Ishikawa (cell line): ENCODE data around the gene FAM168A.

ENCODE experiments used
- EP300 ChIP-seq: IDR thresholded peaks from 2 replicates; pipeline ENCODE4 v1.6.1; 2012; ENCODE audit warnings: borderline replicate concordance
- RAD21 ChIP-seq: IDR thresholded peaks from 2 replicates; pipeline ENCODE4 v1.6.1; 2012; ENCODE audit warnings: low read depth
- USF1 ChIP-seq: IDR thresholded peaks from 2 replicates; pipeline ENCODE4 v1.6.1; 2012
- ZBTB7A ChIP-seq: IDR thresholded peaks from 2 replicates; pipeline ENCODE4 v1.6.1; 2012; ENCODE audit warnings: low read depth
- TF ChIP-seq, protein P1 (sequence below): IDR thresholded peaks from 2 replicates; pipeline ENCODE4 v1.6.1; 2012; ENCODE audit warnings: low read depth, mild to moderate bottlenecking

DNA sequence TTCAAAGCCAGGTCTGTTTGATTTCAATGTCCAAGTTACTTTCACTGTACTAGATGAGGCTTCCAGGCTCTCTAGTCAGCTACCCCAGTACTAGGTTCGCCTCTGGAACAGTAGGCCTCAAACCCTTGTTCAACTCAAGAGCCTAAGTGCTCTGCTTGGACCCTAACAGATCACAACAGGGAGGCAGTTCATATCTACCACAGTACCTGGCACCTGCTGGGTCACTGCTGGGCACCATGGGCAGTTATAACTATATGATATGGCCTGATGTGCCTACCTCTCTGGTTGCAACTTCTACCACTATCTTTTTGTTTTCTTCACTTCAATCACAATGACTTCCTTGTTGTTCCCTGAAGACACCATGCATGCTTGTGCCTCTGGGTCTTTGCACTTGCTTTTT is 124.7 kb downstream of the FAM168A start:
- TF ChIP-seq EP300 (no peak), USF1 (no peak), RAD21 (no peak), ZBTB7A (no peak)
- TF ChIP-seq, protein P1, sequence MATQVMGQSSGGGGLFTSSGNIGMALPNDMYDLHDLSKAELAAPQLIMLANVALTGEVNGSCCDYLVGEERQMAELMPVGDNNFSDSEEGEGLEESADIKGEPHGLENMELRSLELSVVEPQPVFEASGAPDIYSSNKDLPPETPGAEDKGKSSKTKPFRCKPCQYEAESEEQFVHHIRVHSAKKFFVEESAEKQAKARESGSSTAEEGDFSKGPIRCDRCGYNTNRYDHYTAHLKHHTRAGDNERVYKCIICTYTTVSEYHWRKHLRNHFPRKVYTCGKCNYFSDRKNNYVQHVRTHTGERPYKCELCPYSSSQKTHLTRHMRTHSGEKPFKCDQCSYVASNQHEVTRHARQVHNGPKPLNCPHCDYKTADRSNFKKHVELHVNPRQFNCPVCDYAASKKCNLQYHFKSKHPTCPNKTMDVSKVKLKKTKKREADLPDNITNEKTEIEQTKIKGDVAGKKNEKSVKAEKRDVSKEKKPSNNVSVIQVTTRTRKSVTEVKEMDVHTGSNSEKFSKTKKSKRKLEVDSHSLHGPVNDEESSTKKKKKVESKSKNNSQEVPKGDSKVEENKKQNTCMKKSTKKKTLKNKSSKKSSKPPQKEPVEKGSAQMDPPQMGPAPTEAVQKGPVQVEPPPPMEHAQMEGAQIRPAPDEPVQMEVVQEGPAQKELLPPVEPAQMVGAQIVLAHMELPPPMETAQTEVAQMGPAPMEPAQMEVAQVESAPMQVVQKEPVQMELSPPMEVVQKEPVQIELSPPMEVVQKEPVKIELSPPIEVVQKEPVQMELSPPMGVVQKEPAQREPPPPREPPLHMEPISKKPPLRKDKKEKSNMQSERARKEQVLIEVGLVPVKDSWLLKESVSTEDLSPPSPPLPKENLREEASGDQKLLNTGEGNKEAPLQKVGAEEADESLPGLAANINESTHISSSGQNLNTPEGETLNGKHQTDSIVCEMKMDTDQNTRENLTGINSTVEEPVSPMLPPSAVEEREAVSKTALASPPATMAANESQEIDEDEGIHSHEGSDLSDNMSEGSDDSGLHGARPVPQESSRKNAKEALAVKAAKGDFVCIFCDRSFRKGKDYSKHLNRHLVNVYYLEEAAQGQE, result no peak
